HL-60 (cell line): ENCODE results near the gene CPLX1.

Experiments used
- DNase-seq, 2 experiments: peaks; one replicate each; pipeline ENCODE4 v3.0.0-alpha.2; 2010 to 2020; ENCODE audit warnings: low read depth in 1 of 2, low spot score in 1 of 2
- H3K27ac ChIP-seq: fragments of 250-450 bp; sonication (Bioruptor Pico); replicated peaks from 2 replicates; pipeline ENCODE4 v1.5.1; 2020; ENCODE audit warnings: mild to moderate bottlenecking, moderate library complexity
- H3K27me3 ChIP-seq: fragments of 250-450 bp; sonication (Bioruptor Pico); 2 replicates; pipeline ENCODE4 v1.5.1; 2021; ENCODE audit warnings: mild to moderate bottlenecking, moderate library complexity; ENCODE audit not compliant: insufficient read depth, poor library complexity, severe bottlenecking
- H3K4me3 ChIP-seq: replicated peaks from 2 replicates; pipeline ENCODE4 v1.5.1; 2011; ENCODE audit warnings: mild to moderate bottlenecking, control low read depth, low read length; ENCODE audit not compliant: insufficient read depth
- CTCF ChIP-seq: IDR thresholded peaks from one replicate; pipeline ENCODE4 v1.5.1; 2011; ENCODE audit warnings: low read length, control low read depth, inconsistent platforms; ENCODE audit not compliant: insufficient read depth
- GABPA ChIP-seq: IDR thresholded peaks from 2 replicates; pipeline ENCODE4 v1.6.1; 2012; ENCODE audit warnings: low read depth
- POLR2AphosphoS5 ChIP-seq: IDR thresholded peaks from 2 replicates; pipeline ENCODE4 v1.6.1; 2012; ENCODE audit warnings: low read depth
- SPI1 ChIP-seq: IDR thresholded peaks from 2 replicates; pipeline ENCODE4 v1.6.1; 2012; ENCODE audit warnings: low read depth, mild to moderate bottlenecking, borderline replicate concordance
- TF ChIP-seq, protein P1 (sequence below): IDR thresholded peaks from 2 replicates; pipeline ENCODE4 v1.6.1; 2012; ENCODE audit warnings: low read depth; ENCODE audit not compliant: insufficient replicate concordance

Gene CPLX1

DNA sequence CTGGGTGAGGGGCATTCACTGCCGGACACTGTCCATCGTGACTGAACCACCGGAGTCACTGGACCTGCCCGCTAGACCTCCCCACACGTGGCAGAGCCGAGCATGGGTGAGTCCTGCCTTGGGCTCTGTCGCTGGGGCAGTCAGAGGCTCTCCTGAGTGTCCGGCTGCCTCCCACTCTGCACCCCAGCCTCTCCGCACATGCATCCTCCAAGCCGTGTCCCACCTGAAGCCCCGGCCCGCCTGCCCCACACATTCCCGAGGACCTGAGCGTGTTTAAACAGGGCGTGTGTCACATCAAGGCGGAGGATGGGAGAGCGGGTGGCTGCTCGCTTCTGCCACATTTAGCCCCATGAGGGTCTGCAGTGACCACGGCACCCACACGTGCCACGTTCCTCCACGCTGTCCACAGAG is 4.7 kb downstream of the CPLX1 start:
- DNase-seq = no peak
- Histone ChIP-seq H3K4me3 (no peak overlapping the region), H3K27me3 (peaks cover 25% of the 10 kb centered on the region), H3K27ac (no peak overlapping the region)
- TF ChIP-seq SPI1 (no peak), GABPA (no peak), POLR2AphosphoS5 (no peak), CTCF (no peak)
- TF ChIP-seq, protein P1, sequence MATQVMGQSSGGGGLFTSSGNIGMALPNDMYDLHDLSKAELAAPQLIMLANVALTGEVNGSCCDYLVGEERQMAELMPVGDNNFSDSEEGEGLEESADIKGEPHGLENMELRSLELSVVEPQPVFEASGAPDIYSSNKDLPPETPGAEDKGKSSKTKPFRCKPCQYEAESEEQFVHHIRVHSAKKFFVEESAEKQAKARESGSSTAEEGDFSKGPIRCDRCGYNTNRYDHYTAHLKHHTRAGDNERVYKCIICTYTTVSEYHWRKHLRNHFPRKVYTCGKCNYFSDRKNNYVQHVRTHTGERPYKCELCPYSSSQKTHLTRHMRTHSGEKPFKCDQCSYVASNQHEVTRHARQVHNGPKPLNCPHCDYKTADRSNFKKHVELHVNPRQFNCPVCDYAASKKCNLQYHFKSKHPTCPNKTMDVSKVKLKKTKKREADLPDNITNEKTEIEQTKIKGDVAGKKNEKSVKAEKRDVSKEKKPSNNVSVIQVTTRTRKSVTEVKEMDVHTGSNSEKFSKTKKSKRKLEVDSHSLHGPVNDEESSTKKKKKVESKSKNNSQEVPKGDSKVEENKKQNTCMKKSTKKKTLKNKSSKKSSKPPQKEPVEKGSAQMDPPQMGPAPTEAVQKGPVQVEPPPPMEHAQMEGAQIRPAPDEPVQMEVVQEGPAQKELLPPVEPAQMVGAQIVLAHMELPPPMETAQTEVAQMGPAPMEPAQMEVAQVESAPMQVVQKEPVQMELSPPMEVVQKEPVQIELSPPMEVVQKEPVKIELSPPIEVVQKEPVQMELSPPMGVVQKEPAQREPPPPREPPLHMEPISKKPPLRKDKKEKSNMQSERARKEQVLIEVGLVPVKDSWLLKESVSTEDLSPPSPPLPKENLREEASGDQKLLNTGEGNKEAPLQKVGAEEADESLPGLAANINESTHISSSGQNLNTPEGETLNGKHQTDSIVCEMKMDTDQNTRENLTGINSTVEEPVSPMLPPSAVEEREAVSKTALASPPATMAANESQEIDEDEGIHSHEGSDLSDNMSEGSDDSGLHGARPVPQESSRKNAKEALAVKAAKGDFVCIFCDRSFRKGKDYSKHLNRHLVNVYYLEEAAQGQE = no peak

DNA sequence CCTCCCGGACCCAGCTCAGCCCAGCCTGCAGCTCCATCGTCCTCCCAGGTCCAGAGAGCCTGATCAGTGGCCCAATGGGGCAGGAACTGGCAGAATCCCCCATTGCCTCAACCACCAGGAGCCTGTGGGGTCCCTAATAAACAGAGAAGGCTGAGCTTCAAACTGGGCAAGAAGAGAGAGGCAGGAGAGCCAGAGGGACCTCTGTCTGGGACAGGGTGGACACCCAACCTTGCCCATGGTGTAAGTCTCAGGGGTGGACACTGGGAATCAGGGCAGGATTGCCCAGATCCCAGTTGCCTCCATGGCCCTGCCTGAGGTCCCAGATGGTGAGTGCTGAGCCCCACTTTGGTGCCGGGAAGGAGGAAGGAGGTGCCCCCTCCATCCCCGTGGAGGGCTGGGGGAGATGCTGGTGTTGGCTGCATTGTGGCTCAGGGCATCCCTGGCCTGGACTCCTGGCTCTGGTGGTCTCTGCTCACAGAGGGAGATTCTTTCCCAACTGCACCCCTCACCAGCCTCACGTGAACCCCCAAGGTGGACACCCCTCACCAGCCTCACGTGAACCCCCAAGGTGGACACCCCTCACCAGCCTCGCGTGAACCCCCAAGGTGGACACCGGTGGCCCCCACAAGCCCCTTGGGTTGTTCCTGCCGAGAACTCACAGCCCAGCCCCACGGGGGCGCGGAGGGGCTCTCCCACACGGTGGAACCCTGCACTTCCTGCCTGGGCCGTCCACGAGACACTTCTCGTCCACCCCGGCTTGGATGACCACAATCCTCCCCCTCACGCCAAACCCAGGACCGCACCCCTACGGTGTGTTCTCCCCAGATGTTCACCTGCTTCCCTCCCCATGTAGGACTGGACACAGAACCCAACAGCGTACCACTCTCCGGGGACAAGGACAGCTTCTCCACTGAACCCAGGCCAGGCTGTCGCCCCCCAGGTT is 5.4 kb downstream of the CPLX1 start:
- no peak overlapping the region for H3K27ac ChIP-seq

More for the DNA sequence above, 5.4 kb downstream of the CPLX1 start:
- H3K27me3 ChIP-seq = peaks cover 25% of the 10 kb centered on the region
- H3K4me3 ChIP-seq = no peak overlapping the region
- DNase-seq = no peak
- TF ChIP-seq POLR2AphosphoS5 = no peak
- TF ChIP-seq CTCF = no peak
- TF ChIP-seq, protein P1 = no peak
- TF ChIP-seq GABPA = no peak
- no peak for TF ChIP-seq SPI1
